Endothelial cell of umbilical vein (primary cell): ENCODE results near the gene PDK1.

Source experiments
- CTCF ChIP-seq, 2 donors: IDR thresholded peaks; 1 replicate in 1 of 2; 2 replicates in 1 of 2; pipeline ENCODE4 v1.5.1; 2011; ENCODE audit warnings: low read length in 2 of 2, mild to moderate bottlenecking in 2 of 2, moderate library complexity in 2 of 2, control low read depth in 1 of 2, inconsistent platforms in 1 of 2, low read depth in 1 of 2; ENCODE audit not compliant: insufficient read depth in 1 of 2; ENCODE audit errors: extremely low read depth in 1 of 2
- EZH2 ChIP-seq: IDR thresholded peaks from 2 replicates; pipeline ENCODE4 v1.6.1; 2012; ENCODE audit warnings: borderline replicate concordance, low read depth, mild to moderate bottlenecking, moderate library complexity, low read length, inconsistent platforms; ENCODE audit not compliant: severe bottlenecking
- FOS ChIP-seq: IDR thresholded peaks from 2 replicates; pipeline ENCODE4 v1.6.1; 2011; ENCODE audit warnings: mild to moderate bottlenecking, low read length, moderate library complexity, borderline replicate concordance; ENCODE audit not compliant: insufficient read depth
- GATA2 ChIP-seq: IDR thresholded peaks from 2 replicates; pipeline ENCODE4 v1.7.0; 2011; ENCODE audit warnings: low read depth, mild to moderate bottlenecking, moderate library complexity, mixed read lengths, low read length; ENCODE audit not compliant: insufficient read length, insufficient read depth
- JUN ChIP-seq: IDR thresholded peaks from 2 replicates; pipeline ENCODE4 v1.6.1; 2011; ENCODE audit warnings: borderline replicate concordance, low read depth; ENCODE audit not compliant: insufficient read length, insufficient read depth
- POLR2A ChIP-seq: IDR thresholded peaks from 2 replicates; pipeline ENCODE4 v1.6.1; 2012; ENCODE audit warnings: low read depth, mild to moderate bottlenecking, control low read depth, low read length
- POLR2AphosphoS5 ChIP-seq: IDR thresholded peaks from 2 replicates; pipeline ENCODE4 v1.6.1; 2012; ENCODE audit warnings: low read depth, mild to moderate bottlenecking, control low read depth, low read length, moderate library complexity; ENCODE audit not compliant: insufficient read depth
- TF ChIP-seq, protein P1 (sequence below): IDR thresholded peaks from 2 replicates; pipeline ENCODE4 v1.6.1; 2011; ENCODE audit not compliant: insufficient read depth, insufficient read length

DNA sequence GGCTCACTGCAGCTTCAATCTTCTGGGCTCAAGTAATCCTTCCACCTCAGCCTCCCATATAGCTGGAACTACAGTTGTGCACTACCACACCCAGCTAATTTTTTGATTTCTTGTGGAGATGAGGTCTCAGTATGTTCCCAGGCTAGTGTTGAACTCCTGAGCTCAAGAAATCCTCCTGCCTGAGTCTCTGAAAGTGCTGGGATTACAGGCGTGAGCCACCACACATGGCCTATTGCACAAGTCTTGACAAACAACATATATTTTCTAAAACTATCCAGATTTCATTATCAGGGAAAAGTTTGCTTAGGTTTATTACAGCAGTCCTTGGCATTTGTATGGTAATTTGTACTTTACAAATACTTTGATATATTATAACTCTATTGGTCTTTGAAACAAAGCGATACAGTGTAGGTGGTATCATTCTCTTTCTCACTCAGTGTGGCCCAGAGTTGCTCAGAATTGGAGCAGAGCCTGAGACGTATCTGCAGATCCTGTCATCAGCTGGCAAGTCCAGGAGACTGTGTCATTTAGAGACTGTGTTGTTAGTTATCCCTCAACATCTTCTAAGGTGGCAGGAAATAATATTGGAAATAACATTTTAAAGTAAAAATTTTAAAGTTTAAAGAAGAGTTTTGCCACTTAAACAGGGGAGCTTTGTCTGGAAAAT is 41.4 kb downstream of the PDK1 start:
- no peak for TF ChIP-seq POLR2A
- no peak for TF ChIP-seq CTCF (IDR thresholded peaks at IDR 0.05; ENCODE audit: extremely low read depth in 1 of 2, insufficient read depth in 1 of 2, low read depth in 1 of 2, low read length in 2 of 2)
- TF ChIP-seq POLR2AphosphoS5 = no peak
- no peak for TF ChIP-seq EZH2
- TF ChIP-seq, protein P1, sequence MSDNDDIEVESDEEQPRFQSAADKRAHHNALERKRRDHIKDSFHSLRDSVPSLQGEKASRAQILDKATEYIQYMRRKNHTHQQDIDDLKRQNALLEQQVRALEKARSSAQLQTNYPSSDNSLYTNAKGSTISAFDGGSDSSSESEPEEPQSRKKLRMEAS = no peak
- TF ChIP-seq GATA2 = no peak
- TF ChIP-seq JUN = no peak
- TF ChIP-seq FOS = no peak
